Panc1 (cell line): ENCODE measurements around the gene SBNO2. TPM values are rescaled to one million over a fixed set of nuclear protein-coding genes. Genes with fewer than 3 reads are reported as not detected.

Source experiments
- ATAC-seq: fragments of 200-7000 bp; cut with Tn5 transposase; 2 replicates; pipeline ENCODE4 v1.9.1; 2020; ENCODE audit warnings: mild to moderate bottlenecking, moderate library complexity
- BruUV-seq: library from RNA; stranded (reverse); fragments of 400-500 nt; replicated peaks from 2 replicates; lab custom pipeline; 2021; lab: Mats Ljungman, UMichigan
- CTCF ChIA-PET: fragments of 300-600 bp; sonication (Branson Sonifier 250); formaldehyde crosslinking; loops from one replicate; lab custom pipeline; 2022; ENCODE audit warnings: antibody characterized with exemption; lab: Charles Lee
- POLR2A ChIA-PET: fragments of 300-600 bp; sonication (Branson Sonifier 250); formaldehyde crosslinking; loops from one replicate; lab custom pipeline; 2022; ENCODE audit warnings: antibody characterized with exemption; lab: Charles Lee
- DNase-seq: peaks from one replicate; pipeline ENCODE4 v3.0.0-alpha.2; 2010; ENCODE audit warnings: low read depth, low spot score
- H3K27ac ChIP-seq: 2 replicates; pipeline ENCODE4 v1.5.1; 2011; ENCODE audit warnings: mild to moderate bottlenecking, low read length, inconsistent platforms
- H3K27me3 ChIP-seq: fragments of 200-500 bp; sonication (Bioruptor generic); 2 replicates; pipeline ENCODE4 v1.6.0; 2014; ENCODE audit warnings: low read length, inconsistent platforms; ENCODE audit not compliant: control insufficient read depth, insufficient read depth
- H3K36me3 ChIP-seq: fragments of 200-500 bp; sonication (Bioruptor generic); 2 replicates; pipeline ENCODE4 v1.5.1; 2014; ENCODE audit warnings: inconsistent platforms, mild to moderate bottlenecking, low read length, moderate library complexity; ENCODE audit not compliant: control insufficient read depth, insufficient read depth
- H3K4me1 ChIP-seq: 2 replicates; pipeline ENCODE4 v1.5.1; 2011; ENCODE audit warnings: inconsistent platforms, mild to moderate bottlenecking, low read length, moderate library complexity; ENCODE audit not compliant: control insufficient read depth, insufficient read depth
- H3K4me3 ChIP-seq, 2 experiments: 2 replicates each; pipeline ENCODE4 v1.5.1; 2011 to 2012; ENCODE audit warnings: low read depth in 2 of 2, low read length in 2 of 2, mild to moderate bottlenecking in 2 of 2, inconsistent platforms in 1 of 2, moderate library complexity in 1 of 2
- H3K9me3 ChIP-seq: fragments of 200-500 bp; sonication (Bioruptor generic); 2 replicates; pipeline ENCODE4 v1.5.1; 2014; ENCODE audit warnings: low read depth, mild to moderate bottlenecking, inconsistent platforms, low read length, moderate library complexity; ENCODE audit not compliant: control insufficient read depth, insufficient read depth
- CTCF ChIP-seq: fragments of 450-650 bp; IDR thresholded peaks from 2 replicates; pipeline ENCODE4 v1.5.1; 2017; ENCODE audit warnings: mild to moderate bottlenecking
- POLR2AphosphoS5 ChIP-seq: IDR thresholded peaks from 2 replicates; pipeline ENCODE4 v1.6.1; 2012; ENCODE audit warnings: mild to moderate bottlenecking, low read depth, low read length, moderate library complexity
- REST ChIP-seq, 2 experiments: IDR thresholded peaks; 2 replicates each; pipeline ENCODE4 v1.6.1; 2011 to 2012; ENCODE audit warnings: low read depth in 2 of 2, control low read depth in 1 of 2, low read length in 1 of 2, mild to moderate bottlenecking in 1 of 2, moderate library complexity in 1 of 2; ENCODE audit not compliant: insufficient read depth in 1 of 2
- SIN3A ChIP-seq: IDR thresholded peaks from 2 replicates; pipeline ENCODE4 v1.6.1; 2012; ENCODE audit warnings: low read depth, mild to moderate bottlenecking, low read length, moderate library complexity, borderline replicate concordance; ENCODE audit not compliant: insufficient read depth
- TCF7L2 ChIP-seq: IDR thresholded peaks from 2 replicates; pipeline ENCODE4 v1.6.1; 2011; ENCODE audit warnings: mild to moderate bottlenecking, low read depth, low read length, inconsistent platforms
- in situ Hi-C: cut with HindIII; loops from 2 replicates; pipeline ENCODE4 v1.10.0; 2016; ENCODE audit warnings: low sequenced_read_pairs, low pct_unique_long_range_greater_than_20kb
- intact Hi-C: fragments of 100-400 bp; cut with micrococcal nuclease; formaldehyde crosslinking; loops from one replicate; pipeline ENCODE4 v1.10.0; 2022; ENCODE audit not compliant: unreplicated experiment
- total RNA-seq: library from RNA; stranded (reverse); gene quantifications from one replicate; pipeline ENCODE4 v1.2.1, GENCODE V29; 2021; ENCODE audit not compliant: unreplicated experiment

SBNO2 gene
- total RNA-seq, 1 experiment from 2014 or later: 101 TPM

GRCh38 chr19:1151037-1151724 lies 22.9 kb downstream of the SBNO2 start:
- ATAC-seq: peak; percentile 16
- H3K27me3 ChIP-seq: no peaks in the 10 kb centered on the region
- H3K4me1 ChIP-seq: peaks cover 35% of the 10 kb centered on the region
- ChIA-PET POLR2A (interaction anchor here (0.7 kb wide), 1 partner anchor 25 kb away, joined by 5 read pairs; no protein-coding TSS in a partner anchor), CTCF (interaction anchor here (0.6 kb wide), 1 partner anchor 1348 kb away, joined by 4 read pairs; no protein-coding TSS in a partner anchor)
- no peaks in the 10 kb centered on the region for H3K36me3 ChIP-seq
- H3K4me3 ChIP-seq: no peak overlapping the region
- peak overlapping the region; percentile 54; the same call in 1 of the 2 replicates for H3K27ac ChIP-seq
- BruUV-seq: no TSS peak
- in situ Hi-C loops: no loop called here
- intact Hi-C loops: no loop called here
- no peak for DNase-seq
- H3K9me3 ChIP-seq: no peaks in the 10 kb centered on the region
- TF ChIP-seq TCF7L2: no peak
- TF ChIP-seq CTCF: no peak
- TF ChIP-seq REST (IDR thresholded peaks at IDR 0.05; ENCODE audit: insufficient read depth in 1 of 2, low read depth in 2 of 2, low read length in 1 of 2): no peak
- no peak for TF ChIP-seq POLR2AphosphoS5
- no peak for TF ChIP-seq SIN3A

- H3K4me1 ChIP-seq: peaks cover 31% of the 10 kb centered on the region
- in situ Hi-C loops (no loop called here), intact Hi-C loops (no loop called here)
- no peak for TF ChIP-seq SIN3A
- no peak for TF ChIP-seq REST (IDR thresholded peaks at IDR 0.05; ENCODE audit: insufficient read depth in 1 of 2, low read depth in 2 of 2, low read length in 1 of 2)
- no peak for TF ChIP-seq TCF7L2
- BruUV-seq: no TSS peak
- peak overlapping the region; percentile 54; the same call in 1 of the 2 replicates for H3K27ac ChIP-seq
- ChIA-PET POLR2A (interaction anchor here (0.7 kb wide), 1 partner anchor 24 kb away, joined by 5 read pairs; no protein-coding TSS in a partner anchor), CTCF (interaction anchor here (0.6 kb wide), 1 partner anchor 1349 kb away, joined by 4 read pairs; no protein-coding TSS in a partner anchor)
- H3K9me3 ChIP-seq: no peaks in the 10 kb centered on the region
- H3K27me3 ChIP-seq: no peaks in the 10 kb centered on the region
- ATAC-seq (no peak), DNase-seq (no peak)
- no peak overlapping the region for H3K4me3 ChIP-seq
- H3K36me3 ChIP-seq: no peaks in the 10 kb centered on the region
These were observed 23.6 kb downstream of the SBNO2 start for GRCh38 chr19:1150333-1151036.
